ENCODE results near the gene SOCS1. TPM values are rescaled to one million over a fixed set of nuclear protein-coding genes. Genes with fewer than 3 reads are reported as not detected.

Gene SOCS1
- total RNA-seq, 1 donor from 2014 or later = 2.7 TPM

GRCh38 chr16:11250091-11250785 is 5.8 kb downstream of the SOCS1 start:
- TF ChIP-seq, protein P1, sequence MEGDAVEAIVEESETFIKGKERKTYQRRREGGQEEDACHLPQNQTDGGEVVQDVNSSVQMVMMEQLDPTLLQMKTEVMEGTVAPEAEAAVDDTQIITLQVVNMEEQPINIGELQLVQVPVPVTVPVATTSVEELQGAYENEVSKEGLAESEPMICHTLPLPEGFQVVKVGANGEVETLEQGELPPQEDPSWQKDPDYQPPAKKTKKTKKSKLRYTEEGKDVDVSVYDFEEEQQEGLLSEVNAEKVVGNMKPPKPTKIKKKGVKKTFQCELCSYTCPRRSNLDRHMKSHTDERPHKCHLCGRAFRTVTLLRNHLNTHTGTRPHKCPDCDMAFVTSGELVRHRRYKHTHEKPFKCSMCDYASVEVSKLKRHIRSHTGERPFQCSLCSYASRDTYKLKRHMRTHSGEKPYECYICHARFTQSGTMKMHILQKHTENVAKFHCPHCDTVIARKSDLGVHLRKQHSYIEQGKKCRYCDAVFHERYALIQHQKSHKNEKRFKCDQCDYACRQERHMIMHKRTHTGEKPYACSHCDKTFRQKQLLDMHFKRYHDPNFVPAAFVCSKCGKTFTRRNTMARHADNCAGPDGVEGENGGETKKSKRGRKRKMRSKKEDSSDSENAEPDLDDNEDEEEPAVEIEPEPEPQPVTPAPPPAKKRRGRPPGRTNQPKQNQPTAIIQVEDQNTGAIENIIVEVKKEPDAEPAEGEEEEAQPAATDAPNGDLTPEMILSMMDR (IDR thresholded peaks at IDR 0.05) = no peak
- no peak for DNase-seq (ENCODE audit: low spot score)
- Mint-ChIP-seq H3K27me3 (ENCODE audit: low read depth) (peaks cover 5% of the 10 kb centered on the region), H3K36me3 (ENCODE audit: low read depth) (no peaks in the 10 kb centered on the region), H3K4me3 (ENCODE audit: unreplicated experiment) (no peak overlapping the region), H3K27ac (ENCODE audit: unreplicated experiment) (no peak overlapping the region), H3K4me1 (ENCODE audit: low read depth) (peaks cover 18% of the 10 kb centered on the region), H3K9me3 (ENCODE audit: low read depth) (no peaks in the 10 kb centered on the region)

DNA sequence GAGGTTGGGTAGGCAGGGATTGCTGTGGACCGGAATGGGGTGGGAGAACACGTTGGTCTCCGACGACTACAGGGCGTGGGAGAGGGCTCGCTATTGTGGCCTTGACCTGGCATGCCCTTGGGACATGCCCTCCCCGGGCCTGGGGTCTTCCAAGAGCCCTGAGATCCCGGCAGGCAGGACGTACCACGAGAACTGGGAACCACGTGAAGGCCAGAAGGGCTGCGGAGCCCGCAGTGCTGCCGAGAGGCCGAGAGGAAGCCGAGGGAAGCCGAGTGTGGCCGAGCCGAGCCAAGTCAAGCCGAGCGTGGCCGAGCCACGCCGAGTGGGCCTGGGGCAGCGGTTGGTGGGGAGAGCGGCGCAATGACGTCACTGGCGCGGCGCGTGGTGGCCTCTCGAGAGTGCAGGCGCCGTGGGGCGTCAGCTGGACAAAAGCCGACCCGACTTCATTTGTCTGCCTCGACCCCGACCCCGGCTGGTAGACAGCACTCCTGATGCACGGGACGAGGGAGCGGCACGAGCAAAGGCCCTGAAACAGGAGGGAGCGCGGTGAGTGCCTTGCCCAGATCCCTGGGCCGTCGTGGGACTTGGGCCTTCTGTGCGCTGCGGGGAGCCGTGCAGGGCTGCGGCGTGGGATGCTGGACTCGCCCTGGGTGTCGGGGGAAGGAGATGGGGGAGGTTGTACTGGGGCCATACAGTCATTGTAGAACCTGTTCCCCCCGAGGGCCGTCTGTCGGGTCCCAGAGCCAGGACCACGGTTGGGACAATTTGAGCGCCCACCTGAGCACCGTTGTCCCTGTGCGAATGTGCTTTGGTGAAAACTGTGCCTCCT is 6.6 kb downstream of the SOCS1 start:
- Mint-ChIP-seq H3K27me3 (ENCODE audit: low read depth) (peaks cover 9% of the 10 kb centered on the region), H3K36me3 (ENCODE audit: low read depth) (no peaks in the 10 kb centered on the region), H3K9me3 (ENCODE audit: low read depth) (no peaks in the 10 kb centered on the region), H3K4me1 (ENCODE audit: low read depth) (peaks cover 18% of the 10 kb centered on the region), H3K27ac (ENCODE audit: unreplicated experiment) (no peak overlapping the region), H3K4me3 (ENCODE audit: unreplicated experiment) (no peak overlapping the region)
- TF ChIP-seq, protein P1 (IDR thresholded peaks at IDR 0.05) = no peak
- no peak for DNase-seq (ENCODE audit: low spot score)

GRCh38 chr16:11248133-11248532 is 7.9 kb downstream of the SOCS1 start:
- Mint-ChIP-seq H3K27me3 (ENCODE audit: low read depth) (peaks cover 9% of the 10 kb centered on the region), H3K4me3 (ENCODE audit: unreplicated experiment) (no peak overlapping the region), H3K27ac (ENCODE audit: unreplicated experiment) (no peak overlapping the region), H3K36me3 (ENCODE audit: low read depth) (no peaks in the 10 kb centered on the region), H3K9me3 (ENCODE audit: low read depth) (no peaks in the 10 kb centered on the region), H3K4me1 (ENCODE audit: low read depth) (peaks cover 9% of the 10 kb centered on the region)
- TF ChIP-seq, protein P1 (IDR thresholded peaks at IDR 0.05) = no peak
- no peak for DNase-seq (ENCODE audit: low spot score)

DNA sequence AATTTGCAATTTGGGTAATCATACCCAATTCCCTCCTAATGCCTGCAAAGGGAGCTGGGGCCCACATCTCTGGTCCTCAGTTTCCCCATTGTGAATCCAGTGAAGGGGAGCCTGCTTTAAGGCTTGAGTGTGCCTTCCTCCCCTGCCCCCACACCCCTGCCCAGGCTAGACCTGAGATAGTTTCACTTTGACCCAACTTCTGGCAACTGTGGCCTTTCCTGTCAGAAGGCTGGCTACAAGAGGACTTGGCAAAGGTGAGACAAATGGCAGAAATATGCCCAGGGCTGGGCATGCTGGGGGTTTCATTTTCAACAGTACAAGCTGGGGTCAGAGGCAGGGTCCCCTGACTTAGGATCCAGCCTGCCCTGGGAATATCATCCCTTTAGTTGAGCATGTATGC is 10.0 kb downstream of the SOCS1 start:
- Mint-ChIP-seq H3K4me1 (ENCODE audit: low read depth) (peaks cover 4% of the 10 kb centered on the region), H3K9me3 (ENCODE audit: low read depth) (no peaks in the 10 kb centered on the region), H3K36me3 (ENCODE audit: low read depth) (no peaks in the 10 kb centered on the region), H3K27me3 (ENCODE audit: low read depth) (peaks cover 9% of the 10 kb centered on the region), H3K4me3 (ENCODE audit: unreplicated experiment) (no peak overlapping the region), H3K27ac (ENCODE audit: unreplicated experiment) (no peak overlapping the region)
- TF ChIP-seq, protein P1 (IDR thresholded peaks at IDR 0.05) = no peak
- DNase-seq (ENCODE audit: low spot score) = no peak

- Mint-ChIP-seq H3K9me3 (ENCODE audit: low read depth) (no peaks in the 10 kb centered on the region), H3K4me3 (ENCODE audit: unreplicated experiment) (no peak overlapping the region), H3K27me3 (ENCODE audit: low read depth) (peaks cover 9% of the 10 kb centered on the region), H3K36me3 (ENCODE audit: low read depth) (no peaks in the 10 kb centered on the region), H3K27ac (ENCODE audit: unreplicated experiment) (no peak overlapping the region), H3K4me1 (ENCODE audit: low read depth) (peaks cover 4% of the 10 kb centered on the region)
- TF ChIP-seq, protein P1 (IDR thresholded peaks at IDR 0.05) = no peak
- DNase-seq (ENCODE audit: low spot score) = no peak
Measured at GRCh38 chr16:11245222-11245737, 10.7 kb downstream of the SOCS1 start.

Measured in chondrocyte (in vitro differentiated cells).